T47D (cell line): ENCODE measurements around the gene MRRF.

Experiments used
- DNase-seq, 2 experiments: peaks; one replicate each; pipeline versions ENCODE4 v3.0.0 to v3.0.0-alpha.2; 2011 to 2012; ENCODE audit warnings: low read depth in 1 of 2, low spot score in 1 of 2
- JUND ChIP-seq: IDR thresholded peaks from 2 replicates; pipeline ENCODE4 v1.6.1; 2012; ENCODE audit warnings: low read depth
- in situ Hi-C: cut with HindIII; loops from 2 replicates; pipeline ENCODE4 v1.10.0; 2016; ENCODE audit warnings: low sequenced_read_pairs, low pct_unique_long_range_greater_than_20kb

MRRF gene

DNA sequence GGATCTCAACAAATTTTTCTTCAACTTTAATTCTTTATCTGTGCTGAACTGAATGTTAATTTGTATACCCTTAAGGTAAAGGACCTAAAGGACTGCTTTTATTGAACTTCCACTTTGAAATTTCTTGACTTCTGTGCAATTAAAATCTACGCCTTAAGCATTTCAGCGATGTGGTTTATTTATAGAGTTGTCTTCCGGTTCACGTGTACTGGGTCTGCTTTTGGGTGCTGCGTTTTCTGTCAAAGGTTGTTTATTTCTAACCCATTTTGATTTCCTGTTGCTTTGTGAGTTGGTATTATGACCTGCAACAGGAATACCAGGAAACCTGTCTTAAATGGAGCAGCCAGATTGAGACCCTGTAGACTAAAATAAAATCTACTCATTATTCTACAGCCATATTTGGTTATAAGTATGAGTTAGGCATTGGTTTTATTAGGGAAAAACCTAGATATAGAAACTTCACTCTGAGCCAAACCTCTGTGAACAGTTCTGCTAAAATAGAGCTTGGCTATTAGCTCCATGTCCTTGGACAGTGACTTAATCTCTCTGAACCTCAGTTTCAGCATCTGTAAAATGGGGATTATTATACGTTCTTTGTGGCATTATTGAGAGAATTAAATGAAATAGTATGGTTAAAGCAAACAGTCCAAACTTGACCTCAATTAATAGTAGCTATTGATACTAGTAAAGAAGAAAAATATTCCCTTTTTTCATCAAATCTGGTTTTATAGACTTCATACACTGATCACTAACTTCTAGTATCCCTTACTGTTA is 3.5 kb downstream of the MRRF start:
- in situ Hi-C loops: no loop called here
- no peak for TF ChIP-seq JUND
- no peak for DNase-seq

DNA sequence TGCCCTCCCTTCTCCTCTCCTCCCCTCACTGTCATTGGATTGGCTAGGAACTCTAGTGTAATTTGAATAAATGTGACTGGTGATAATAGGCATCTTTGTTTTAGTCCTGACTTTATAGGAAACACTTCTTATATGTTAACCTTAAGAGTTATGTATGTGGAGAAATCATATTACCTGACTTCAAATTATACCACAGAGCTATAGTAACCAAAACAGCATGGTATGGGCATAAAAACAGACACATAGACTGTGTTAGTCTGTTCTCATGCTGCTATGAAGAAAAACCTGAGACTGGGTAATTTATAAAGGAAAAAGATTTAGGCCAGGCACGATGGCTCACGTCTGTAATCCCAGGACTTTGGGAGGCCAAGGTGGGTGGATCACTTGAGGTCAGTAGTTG is 9.4 kb downstream of the MRRF start:
- no peak for DNase-seq
- TF ChIP-seq JUND: no peak
- in situ Hi-C loops: no loop called here

- in situ Hi-C loops: no loop called here
- TF ChIP-seq JUND: no peak
- no peak for DNase-seq
Measured at GRCh38 chr9:122276096-122276495, 11.4 kb downstream of the MRRF start.

GRCh38 chr9:122277285-122277897 is 12.7 kb downstream of the MRRF start:
- no peak for TF ChIP-seq JUND
- DNase-seq: no peak
- in situ Hi-C loops: no loop called here

GRCh38 chr9:122281368-122281767 is 16.7 kb downstream of the MRRF start:
- DNase-seq: no peak
- in situ Hi-C loops: no loop called here
- no peak for TF ChIP-seq JUND

GRCh38 chr9:122286764-122287163 is 22.1 kb downstream of the MRRF start:
- no peak for TF ChIP-seq JUND
- DNase-seq: no peak
- in situ Hi-C loops: no loop called here

- DNase-seq: no peak
Measured at GRCh38 chr9:122287214-122287720, 22.6 kb downstream of the MRRF start.

DNA sequence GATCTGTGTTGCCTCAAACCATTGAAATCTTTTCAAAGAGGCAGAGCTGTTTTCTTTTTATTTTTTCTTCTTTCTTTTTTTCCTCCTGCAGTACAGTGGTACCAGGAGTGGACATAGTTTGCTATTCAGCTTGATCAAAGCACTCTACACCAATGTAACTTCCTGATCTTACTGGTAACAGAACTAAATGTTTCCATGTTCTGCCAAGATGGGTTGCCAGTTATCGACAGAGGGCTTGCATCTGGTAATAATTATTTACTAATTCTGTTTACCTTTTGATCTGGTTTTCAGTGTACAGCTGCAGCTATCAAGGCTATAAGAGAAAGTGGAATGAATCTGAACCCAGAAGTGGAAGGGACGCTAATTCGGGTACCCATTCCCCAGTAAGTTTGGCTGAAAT is 26.8 kb downstream of the MRRF start:
- TF ChIP-seq JUND: no peak
- no peak for DNase-seq
- in situ Hi-C loops: no loop called here

More at GRCh38 chr9:122287214-122287720, 22.6 kb downstream of the MRRF start:
- no peak for TF ChIP-seq JUND
- in situ Hi-C loops: no loop called here

DNA sequence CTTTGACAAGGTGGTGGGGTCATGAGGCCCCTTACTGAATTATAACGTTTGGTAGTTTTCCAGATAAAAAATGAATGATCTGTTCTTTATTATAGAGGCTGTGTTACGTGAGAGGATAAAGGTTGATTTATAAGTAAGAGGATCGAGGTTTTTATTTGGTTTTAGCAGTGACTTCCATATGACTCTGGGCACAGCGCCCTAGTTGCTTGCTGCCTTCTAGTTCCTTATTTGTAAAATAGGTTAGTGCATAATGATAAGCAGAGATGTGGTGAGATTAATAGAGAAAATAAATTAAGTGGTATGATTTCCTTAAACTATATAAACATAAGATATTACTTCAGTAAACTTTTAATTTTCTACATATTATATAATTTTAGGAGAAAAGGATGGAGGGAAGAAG is 29.8 kb downstream of the MRRF start:
- in situ Hi-C loops: no loop called here
- no peak for DNase-seq
- no peak for TF ChIP-seq JUND

GRCh38 chr9:122297512-122297911 is 32.8 kb downstream of the MRRF start:
- TF ChIP-seq JUND: no peak

GRCh38 chr9:122302237-122303093 is 37.8 kb downstream of the MRRF start:
- TF ChIP-seq JUND: no peak
- in situ Hi-C loops: no loop called here
- no peak for DNase-seq

More at GRCh38 chr9:122297512-122297911, 32.8 kb downstream of the MRRF start:
- in situ Hi-C loops: no loop called here
- no peak for DNase-seq

DNA sequence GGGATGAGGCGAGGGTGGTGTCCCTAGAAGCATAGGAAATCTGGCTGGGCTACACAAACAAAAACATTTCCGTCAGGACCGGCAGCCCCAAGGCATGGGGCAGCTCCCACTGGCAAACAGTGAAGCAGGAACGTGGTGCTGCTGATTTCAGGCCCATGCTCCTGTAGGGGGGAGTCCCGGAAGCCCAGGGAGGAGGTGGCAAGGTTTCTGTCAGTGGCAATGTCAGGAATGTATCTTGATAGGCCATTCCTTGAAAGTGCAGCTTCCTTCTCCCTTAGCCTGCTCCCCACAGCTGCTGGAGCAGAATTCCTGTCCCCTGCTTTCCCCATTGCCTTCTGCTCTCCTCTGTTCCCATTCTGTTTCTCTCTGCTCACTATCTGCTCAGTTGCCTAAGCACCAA is 42.4 kb downstream of the MRRF start:
- no peak for TF ChIP-seq JUND
- DNase-seq: no peak
- in situ Hi-C loops: no loop called here
